ENCODE measurements around the gene R3HDM1. TPM values are rescaled to one million over a fixed set of nuclear protein-coding genes. Genes with fewer than 3 reads are reported as not detected.

R3HDM1 gene
- total RNA-seq, 4 donors from 2014 or later, result 14.1 to 30.9 (median 21.6) TPM

GRCh38 chr2:135657806-135658582 is 126.7 kb downstream of the R3HDM1 start:
- WGBS, result 92% methylated on average over 12 of the region's 12 CpGs
- no peak overlapping the region for H3K4me3 ChIP-seq
- peaks cover 43% of the 10 kb centered on the region for H3K36me3 ChIP-seq
- H3K27me3 ChIP-seq, result no peaks in the 10 kb centered on the region
- no peaks in the 10 kb centered on the region for H3K4me1 ChIP-seq
- no peaks in the 10 kb centered on the region for H3K9me3 ChIP-seq
- TF ChIP-seq POLR2A (IDR thresholded peaks at IDR 0.05), result no peak
- no peak for TF ChIP-seq EP300 (IDR thresholded peaks at IDR 0.05)
- no peak for TF ChIP-seq POLR2AphosphoS5 (IDR thresholded peaks at IDR 0.05)
- TF ChIP-seq, protein P1, sequence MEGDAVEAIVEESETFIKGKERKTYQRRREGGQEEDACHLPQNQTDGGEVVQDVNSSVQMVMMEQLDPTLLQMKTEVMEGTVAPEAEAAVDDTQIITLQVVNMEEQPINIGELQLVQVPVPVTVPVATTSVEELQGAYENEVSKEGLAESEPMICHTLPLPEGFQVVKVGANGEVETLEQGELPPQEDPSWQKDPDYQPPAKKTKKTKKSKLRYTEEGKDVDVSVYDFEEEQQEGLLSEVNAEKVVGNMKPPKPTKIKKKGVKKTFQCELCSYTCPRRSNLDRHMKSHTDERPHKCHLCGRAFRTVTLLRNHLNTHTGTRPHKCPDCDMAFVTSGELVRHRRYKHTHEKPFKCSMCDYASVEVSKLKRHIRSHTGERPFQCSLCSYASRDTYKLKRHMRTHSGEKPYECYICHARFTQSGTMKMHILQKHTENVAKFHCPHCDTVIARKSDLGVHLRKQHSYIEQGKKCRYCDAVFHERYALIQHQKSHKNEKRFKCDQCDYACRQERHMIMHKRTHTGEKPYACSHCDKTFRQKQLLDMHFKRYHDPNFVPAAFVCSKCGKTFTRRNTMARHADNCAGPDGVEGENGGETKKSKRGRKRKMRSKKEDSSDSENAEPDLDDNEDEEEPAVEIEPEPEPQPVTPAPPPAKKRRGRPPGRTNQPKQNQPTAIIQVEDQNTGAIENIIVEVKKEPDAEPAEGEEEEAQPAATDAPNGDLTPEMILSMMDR (IDR thresholded peaks at IDR 0.05), result no peak
- DNase-seq (ENCODE audit: low spot score in 2 of 2), result no peak
- no peak overlapping the region for H3K27ac ChIP-seq

DNA sequence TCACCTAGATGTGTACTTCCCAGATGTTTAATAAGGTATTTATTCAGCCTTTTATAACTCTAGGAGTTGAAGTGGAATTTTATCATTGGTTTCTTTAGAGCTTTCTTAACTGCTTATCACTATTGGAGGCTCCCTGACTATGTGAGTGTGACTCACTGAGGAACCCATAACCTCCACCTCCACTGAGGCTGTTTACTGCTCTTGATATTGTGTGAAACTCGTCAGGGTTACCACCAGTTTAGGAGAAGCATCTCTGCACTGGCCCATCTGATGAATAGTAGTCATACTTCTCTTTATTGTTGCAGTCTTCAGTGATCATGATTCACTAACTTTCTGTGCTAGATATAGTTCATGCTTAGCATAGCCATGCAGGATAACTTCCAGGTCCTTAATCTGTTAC is 130.8 kb downstream of the R3HDM1 start:
- TF ChIP-seq POLR2A (IDR thresholded peaks at IDR 0.05) (no peak), POLR2AphosphoS5 (IDR thresholded peaks at IDR 0.05) (no peak), EP300 (IDR thresholded peaks at IDR 0.05) (no peak)
- TF ChIP-seq, protein P1 (IDR thresholded peaks at IDR 0.05), result no peak
- WGBS, result 91% methylated on average over 1 of the region's 1 CpG
- no peaks in the 10 kb centered on the region for H3K27me3 ChIP-seq
- H3K4me1 ChIP-seq, result no peaks in the 10 kb centered on the region
- no peaks in the 10 kb centered on the region for H3K9me3 ChIP-seq
- no peak overlapping the region for H3K27ac ChIP-seq
- DNase-seq (ENCODE audit: low spot score in 2 of 2), result no peak
- H3K36me3 ChIP-seq, result peaks cover 41% of the 10 kb centered on the region
- no peak overlapping the region for H3K4me3 ChIP-seq

DNA sequence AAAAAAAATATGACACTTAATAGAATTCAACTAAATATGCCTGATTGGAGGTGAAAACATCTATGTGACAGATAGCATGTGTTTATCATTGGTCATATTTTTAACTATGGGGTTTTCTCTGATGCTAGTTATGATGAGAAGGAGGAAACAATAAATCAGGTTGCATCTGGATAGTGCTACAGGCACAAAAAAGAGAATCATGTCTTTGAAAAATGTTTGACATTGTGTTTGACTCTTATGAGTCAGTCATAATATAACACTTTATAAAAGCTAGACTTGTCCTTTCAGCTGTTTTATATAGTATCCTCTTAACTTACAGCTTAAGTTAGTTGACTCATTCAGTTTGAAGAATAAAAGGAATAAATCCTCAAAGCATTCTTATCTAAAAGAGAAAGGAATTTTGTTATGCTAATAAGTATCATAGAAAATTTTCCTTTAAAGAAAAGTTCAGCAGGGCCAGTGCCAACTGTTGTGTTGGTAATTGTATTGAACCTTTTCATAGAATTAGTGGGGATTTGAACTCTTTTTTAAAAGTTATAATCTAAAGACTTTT is 131.9 kb downstream of the R3HDM1 start:
- Histone ChIP-seq H3K27me3 (no peaks in the 10 kb centered on the region), H3K36me3 (peaks cover 31% of the 10 kb centered on the region), H3K27ac (no peak overlapping the region), H3K4me3 (no peak overlapping the region), H3K4me1 (no peaks in the 10 kb centered on the region), H3K9me3 (no peaks in the 10 kb centered on the region)
- TF ChIP-seq, protein P1 (IDR thresholded peaks at IDR 0.05), result no peak
- no peak for TF ChIP-seq POLR2A (IDR thresholded peaks at IDR 0.05)
- no peak for TF ChIP-seq EP300 (IDR thresholded peaks at IDR 0.05)
- no peak for TF ChIP-seq POLR2AphosphoS5 (IDR thresholded peaks at IDR 0.05)
- no peak for DNase-seq (ENCODE audit: low spot score in 2 of 2)

- Histone ChIP-seq H3K9me3 (no peaks in the 10 kb centered on the region), H3K27me3 (no peaks in the 10 kb centered on the region), H3K27ac (no peak overlapping the region), H3K4me1 (no peaks in the 10 kb centered on the region), H3K36me3 (peaks cover 19% of the 10 kb centered on the region), H3K4me3 (no peak overlapping the region)
- DNase-seq (ENCODE audit: low spot score in 2 of 2), result no peak
- TF ChIP-seq, protein P1 (IDR thresholded peaks at IDR 0.05), result no peak
- no peak for TF ChIP-seq EP300 (IDR thresholded peaks at IDR 0.05)
- no peak for TF ChIP-seq POLR2AphosphoS5 (IDR thresholded peaks at IDR 0.05)
- TF ChIP-seq POLR2A (IDR thresholded peaks at IDR 0.05), result no peak
These were observed 133.4 kb downstream of the R3HDM1 start for GRCh38 chr2:135664623-135665068.

DNA sequence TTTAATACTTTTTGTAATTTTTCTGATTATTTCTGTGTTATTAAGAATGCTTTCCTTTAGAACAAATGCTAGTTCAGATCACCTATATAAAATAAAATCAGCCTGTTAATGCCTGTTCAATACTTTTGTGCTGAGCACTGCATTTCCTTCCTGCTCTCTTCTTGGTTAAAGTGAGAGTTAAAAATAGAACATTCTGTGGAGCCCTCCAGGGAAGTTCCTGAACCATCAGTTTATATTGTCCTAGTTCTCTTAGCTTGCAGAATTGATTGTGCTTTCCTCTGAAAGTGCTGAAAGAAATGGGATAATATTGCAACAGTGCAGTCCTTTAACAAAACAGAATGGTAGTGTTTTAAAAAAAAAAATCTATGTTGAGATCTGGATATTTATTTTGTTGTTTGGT is 135.8 kb downstream of the R3HDM1 start:
- Histone ChIP-seq H3K36me3 (peaks cover 13% of the 10 kb centered on the region), H3K9me3 (no peaks in the 10 kb centered on the region), H3K27me3 (no peaks in the 10 kb centered on the region), H3K4me1 (no peaks in the 10 kb centered on the region), H3K27ac (no peak overlapping the region), H3K4me3 (no peak overlapping the region)
- TF ChIP-seq EP300 (IDR thresholded peaks at IDR 0.05), result no peak
- no peak for TF ChIP-seq POLR2A (IDR thresholded peaks at IDR 0.05)
- TF ChIP-seq, protein P1 (IDR thresholded peaks at IDR 0.05), result no peak
- no peak for TF ChIP-seq POLR2AphosphoS5 (IDR thresholded peaks at IDR 0.05)
- no peak for DNase-seq (ENCODE audit: low spot score in 2 of 2)
